HepG2 (cell line): ENCODE results near the gene DTNB. TPM values are rescaled to one million over a fixed set of nuclear protein-coding genes. Genes with fewer than 3 reads are reported as not detected.

ENCODE experiments used
- ATAC-seq: fragments of 200-7000 bp; cut with Tn5 transposase; 3 replicates; pipeline ENCODE4 v1.9.1; 2020; ENCODE audit warnings: mild to moderate bottlenecking, moderate library complexity
- BruUV-seq: library from RNA; stranded (reverse); fragments of 400-500 nt; replicated peaks from 2 replicates; lab custom pipeline; 2021; lab: Mats Ljungman, UMichigan
- CTCF ChIA-PET: fragments of 300-600 bp; formaldehyde crosslinking; extraction: SDS; loops from one replicate; lab custom pipeline; 2021; ENCODE audit warnings: low total read pairs, inconsistent platforms, low intra/inter-chr PET ratio; lab: Yijun Ruan, JAX
- POLR2A ChIA-PET: fragments of 350-600 bp; sonication (Branson Sonifier 250); formaldehyde crosslinking; loops from one replicate; lab custom pipeline; 2020; ENCODE audit warnings: antibody characterized with exemption, inconsistent platforms; lab: Yijun Ruan, JAX
- DNase-seq: peaks from one replicate; pipeline ENCODE4 v3.0.0-alpha.2; 2015; ENCODE audit warnings: low spot score
- FAIRE-seq: peaks from 3 replicates; lab custom pipeline; 2011; peaks lifted over from hg19 to GRCh38; lab: Jason Lieb, UNC
- H2AFZ ChIP-seq: one replicate; pipeline ENCODE4 v1.6.1; 2011; ENCODE audit warnings: low read length, inconsistent platforms
- H3K27ac ChIP-seq: fragments of 300-600 bp; 3 replicates; pipeline ENCODE4 v1.8.0; 2011; ENCODE audit warnings: mixed run types, mild to moderate bottlenecking, mixed read lengths, low read length, inconsistent platforms; ENCODE audit not compliant: insufficient read depth; ENCODE audit errors: extremely low read length
- H3K27me3 ChIP-seq, 2 experiments: fragments of 200-600 bp in 1 of 2; 2 replicates in 1 of 2; 3 replicates in 1 of 2; pipeline versions ENCODE4 v1.6.0 to v1.8.0; 2011; ENCODE audit warnings: low read length in 2 of 2, mild to moderate bottlenecking in 2 of 2, moderate library complexity in 2 of 2, inconsistent platforms in 1 of 2; ENCODE audit not compliant: insufficient read depth in 2 of 2, control insufficient read depth in 1 of 2
- H3K36me3 ChIP-seq, 2 experiments: fragments of 200-600 bp in 1 of 2; replicated peaks in 1 of 2; 2 replicates in 1 of 2; 3 replicates in 1 of 2; pipeline versions ENCODE4 v1.5.1 to v1.8.0; 2011; ENCODE audit warnings: low read length in 2 of 2, inconsistent platforms in 1 of 2; ENCODE audit not compliant: insufficient read depth in 2 of 2, control insufficient read depth in 1 of 2
- H3K4me1 ChIP-seq: 2 replicates; pipeline ENCODE4 v1.5.1; 2012; ENCODE audit warnings: low read length, inconsistent platforms; ENCODE audit not compliant: insufficient read depth
- H3K4me2 ChIP-seq: 2 replicates; pipeline ENCODE4 v1.6.0; 2011; ENCODE audit warnings: low read depth, low read length, inconsistent platforms
- H3K4me3 ChIP-seq, 3 experiments: fragments of 200-600 bp in 1 of 3; sonication (generic), shearing (Covaris generic) in 1 of 3; replicated peaks in 1 of 3; 2 replicates each; pipeline ENCODE4 v1.5.1; 2011 to 2016; ENCODE audit warnings: low read length in 3 of 3, inconsistent platforms in 2 of 3, low read depth in 2 of 3, mild to moderate bottlenecking in 2 of 3, control low read depth in 1 of 3, mixed read lengths in 1 of 3; ENCODE audit not compliant: insufficient read depth in 1 of 3
- H3K79me2 ChIP-seq: one replicate; pipeline ENCODE4 v1.6.1; 2011; ENCODE audit warnings: low read length, inconsistent platforms; ENCODE audit not compliant: insufficient read depth
- H3K9ac ChIP-seq: 2 replicates; pipeline ENCODE4 v1.6.0; 2011; ENCODE audit warnings: mild to moderate bottlenecking, low read depth, low read length, inconsistent platforms; ENCODE audit not compliant: insufficient read depth
- H3K9me3 ChIP-seq: 2 replicates; pipeline ENCODE4 v1.5.1; 2012; ENCODE audit warnings: mild to moderate bottlenecking, low read length
- H4K20me1 ChIP-seq: 2 replicates; pipeline ENCODE4 v1.6.0; 2011; ENCODE audit warnings: inconsistent platforms, mild to moderate bottlenecking, low read length, moderate library complexity; ENCODE audit not compliant: insufficient read depth
- AHDC1 ChIP-seq: sonication (generic); formaldehyde crosslinking; IDR thresholded peaks from 2 replicates; pipeline ENCODE4 v1.5.1; 2020; ENCODE audit warnings: mild to moderate bottlenecking, missing genetic modification reagents, borderline replicate concordance
- BORCS8-MEF2B ChIP-seq: sonication (generic); formaldehyde crosslinking; IDR thresholded peaks from 2 replicates; pipeline ENCODE4 v1.8.0; 2022; ENCODE audit warnings: mild to moderate bottlenecking, missing genetic modification reagents
- DDIT3 ChIP-seq: sonication (generic); formaldehyde crosslinking; IDR thresholded peaks from 2 replicates; pipeline ENCODE4 v1.4.0; 2020; ENCODE audit warnings: mild to moderate bottlenecking, missing genetic modification reagents
- HNF1A ChIP-seq, 2 experiments: sonication (generic) in 1 of 2; formaldehyde crosslinking in 1 of 2; IDR thresholded peaks; 2 replicates each; pipeline versions ENCODE4 v1.4.0 to v1.6.1; 2016 to 2020; ENCODE audit warnings: borderline replicate concordance in 1 of 2, low read depth in 1 of 2, mild to moderate bottlenecking in 1 of 2, missing genetic modification reagents in 1 of 2
- MBD4 ChIP-seq: IDR thresholded peaks from 2 replicates; pipeline ENCODE4 v1.6.1; 2012; ENCODE audit warnings: low read length, inconsistent platforms, borderline replicate concordance
- MTA1 ChIP-seq: sonication (generic); formaldehyde crosslinking; IDR thresholded peaks from 2 replicates; pipeline ENCODE4 v1.4.0; 2020; ENCODE audit warnings: missing genetic modification reagents, mild to moderate bottlenecking, borderline replicate concordance
- POLR2G ChIP-seq: fragments of 200-400 bp; formaldehyde crosslinking; IDR thresholded peaks from 2 replicates; pipeline ENCODE4 v1.6.1; 2018; ENCODE audit warnings: mild to moderate bottlenecking, low read depth, low read length, moderate library complexity
- SSRP1 ChIP-seq: IDR thresholded peaks from 2 replicates; pipeline ENCODE4 v1.6.1; 2016; ENCODE audit warnings: control low read depth
- ZBTB21 ChIP-seq: sonication (generic); formaldehyde crosslinking; IDR thresholded peaks from 2 replicates; pipeline ENCODE4 v1.4.0; 2020; ENCODE audit warnings: missing genetic modification reagents
- ZFP41 ChIP-seq: sonication (generic); formaldehyde crosslinking; IDR thresholded peaks from 2 replicates; pipeline ENCODE4 v1.4.0; 2020; ENCODE audit warnings: mild to moderate bottlenecking, missing genetic modification reagents, borderline replicate concordance
- ZMYM3 ChIP-seq: sonication (generic); formaldehyde crosslinking; IDR thresholded peaks from 2 replicates; pipeline ENCODE4 v1.5.1; 2020; ENCODE audit warnings: mild to moderate bottlenecking, missing genetic modification reagents
- ZNF275 ChIP-seq: sonication (generic); formaldehyde crosslinking; IDR thresholded peaks from 2 replicates; pipeline ENCODE4 v1.8.0; 2022; ENCODE audit warnings: missing genetic modification reagents, mild to moderate bottlenecking, inconsistent platforms, borderline replicate concordance
- WGBS: methylation state at CpG from one replicate; pipeline ENCODE4 v1.1.6; 2017; ENCODE audit warnings: low lambda C conversion rate; 5-methylcytosine and 5-hydroxymethylcytosine counted together
- in situ Hi-C: cut with HindIII; loops from 2 replicates; pipeline ENCODE4 v1.10.0; 2017; ENCODE audit warnings: low pct_unique_long_range_greater_than_20kb; ENCODE audit not compliant: extremely low pct_ligation_motif_present
- intact Hi-C: fragments of 100-400 bp; cut with micrococcal nuclease; formaldehyde crosslinking; loops from one replicate; pipeline ENCODE4 v1.10.0; 2022; ENCODE audit not compliant: unreplicated experiment
- polyA plus RNA-seq, 8 experiments: library from polyadenylated mRNA; depleted of rRNA in 3 of 8; stranded (reverse) in 7 of 8; unstranded in 1 of 8; fragments of >200 nt; fragmentation: Illumina TruSeq in 4 of 8; extraction: Trizol in 4 of 8; gene quantifications; 2 replicates each; pipeline versions ENCODE4 v1.2.1 to v1.2.3, GENCODE V29; 2011 to 2016; ENCODE audit warnings: low read depth in 4 of 8, missing spikeins in 1 of 8, mixed read lengths in 1 of 8; ENCODE audit not compliant: insufficient read depth in 1 of 8
- total RNA-seq, 5 experiments: library from RNA; depleted of rRNA; stranded (reverse); fragments of >200 nt; fragmentation: Illumina TruSeq; extraction: Trizol; gene quantifications; 2 replicates each; pipeline ENCODE4 v1.2.3, GENCODE V29; 2016; ENCODE audit warnings: low read depth in 1 of 5

DTNB gene
- total and polyA plus RNA-seq, 2 of the 13 experiments (the other 11 are each of a cell fraction or from before 2014, with no cell fraction given), result 14.4 to 23.9 TPM

- no peaks in the 10 kb centered on the region; the same call in 1 of the 2 replicates for H4K20me1 ChIP-seq
- in situ Hi-C loops, result no loop called here
- no peak for TF ChIP-seq ZMYM3 (CRISPR knock-in tag)
- TF ChIP-seq MBD4, result no peak
- no peak for TF ChIP-seq POLR2G
- no peak for TF ChIP-seq ZNF275 (CRISPR knock-in tag)
- TF ChIP-seq SSRP1 (CRISPR knock-in tag), result no peak
- TF ChIP-seq BORCS8-MEF2B (CRISPR knock-in tag), result no peak
- no peak for TF ChIP-seq HNF1A (IDR thresholded peaks at IDR 0.05; ENCODE audit: low read depth)
- TF ChIP-seq HNF1A (CRISPR knock-in tag; IDR thresholded peaks at IDR 0.05; ENCODE audit: borderline replicate concordance), result no peak
- TF ChIP-seq ZFP41 (CRISPR knock-in tag), result no peak
- no peak for TF ChIP-seq MTA1
- TF ChIP-seq DDIT3 (CRISPR knock-in tag), result no peak
- no peak for TF ChIP-seq AHDC1
- no peak for TF ChIP-seq ZBTB21 (CRISPR knock-in tag)
These were observed 341.6 kb downstream of the DTNB start for GRCh38 chr2:25331686-25332365.

More at GRCh38 chr2:25331686-25332365, 341.6 kb downstream of the DTNB start:
- H3K79me2 ChIP-seq, result no peaks in the 10 kb centered on the region
- no peak for ATAC-seq
- 0 out of 5 replicates have a peak, but pooled peaks cover 0 to 2% of the 10 kb centered on the region in 2 experiments for H3K27me3 ChIP-seq
- ChIA-PET POLR2A (no interaction called here), CTCF (no interaction called here)
- intact Hi-C loops, result no loop called here
- no peak overlapping the region for H3K4me2 ChIP-seq
- FAIRE-seq, result no peak
- H2AFZ ChIP-seq, result no peak overlapping the region
- no peaks in the 10 kb centered on the region for H3K36me3 ChIP-seq
- peaks cover 14% of the 10 kb centered on the region for H3K4me1 ChIP-seq
- no peak for DNase-seq
- H3K4me3 ChIP-seq, result no peak overlapping the region
- no peaks in the 10 kb centered on the region for H3K9me3 ChIP-seq
- BruUV-seq, result no TSS peak
- 68% methylated on average over 23 of the region's 23 CpGs for WGBS
- no peak overlapping the region for H3K9ac ChIP-seq
- H3K27ac ChIP-seq, result no peak overlapping the region
